ENCODE measurements around the gene TEX2.

GRCh38 chr17:64129765-64130558 lies 133.1 kb downstream of the TEX2 start, which contains the start of gene ERN1:
- no peak for TF ChIP-seq CTCF (IDR thresholded peaks at IDR 0.05; ENCODE audit: insufficient read depth, low read length, poor library complexity, severe bottlenecking)
- 0 out of 2 replicates have a peak, but pooled peaks have one; percentile 46 for TF ChIP-seq EZH2phosphoT487 (conservative IDR thresholded peaks at IDR 0.05; ENCODE audit: low read length)

Measured in SU-DHL-6 (cell line).